PC-9 (cell line): Measurements from ENCODE around the gene SH3PXD2A.

Experiments
- EZH2 ChIP-seq: fragments of 200-600 bp; sonication (generic); IDR thresholded peaks from 2 replicates; pipeline ENCODE4 v1.8.0; 2017; ENCODE audit warnings: antibody characterized with exemption, low read depth
- TF ChIP-seq, protein P1 (sequence below): fragments of 200-600 bp; sonication (generic); conservative IDR thresholded peaks from 2 replicates; pipeline ENCODE4 v1.6.1; 2017; ENCODE audit warnings: mixed run types, antibody characterized with exemption, mild to moderate bottlenecking, moderate library complexity

DNA sequence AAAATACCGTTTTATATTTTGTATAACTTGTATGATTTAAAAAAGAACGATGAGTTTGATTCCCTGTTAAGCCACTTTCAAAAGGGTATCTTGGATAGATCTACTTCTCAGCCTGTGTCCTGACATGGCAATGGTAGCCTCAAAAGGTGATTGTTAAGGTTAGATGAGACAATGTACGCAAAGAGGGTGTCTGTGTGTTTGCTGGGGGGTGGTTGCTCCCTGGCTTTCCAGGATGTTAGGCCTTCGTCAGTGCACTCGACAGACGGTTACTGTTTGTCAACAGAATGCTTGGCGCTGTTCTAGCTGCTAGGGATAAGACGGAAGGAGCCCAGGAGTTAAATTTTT, 271.5 kb downstream of the SH3PXD2A start:
- TF ChIP-seq EZH2, result no peak
- TF ChIP-seq, protein P1, sequence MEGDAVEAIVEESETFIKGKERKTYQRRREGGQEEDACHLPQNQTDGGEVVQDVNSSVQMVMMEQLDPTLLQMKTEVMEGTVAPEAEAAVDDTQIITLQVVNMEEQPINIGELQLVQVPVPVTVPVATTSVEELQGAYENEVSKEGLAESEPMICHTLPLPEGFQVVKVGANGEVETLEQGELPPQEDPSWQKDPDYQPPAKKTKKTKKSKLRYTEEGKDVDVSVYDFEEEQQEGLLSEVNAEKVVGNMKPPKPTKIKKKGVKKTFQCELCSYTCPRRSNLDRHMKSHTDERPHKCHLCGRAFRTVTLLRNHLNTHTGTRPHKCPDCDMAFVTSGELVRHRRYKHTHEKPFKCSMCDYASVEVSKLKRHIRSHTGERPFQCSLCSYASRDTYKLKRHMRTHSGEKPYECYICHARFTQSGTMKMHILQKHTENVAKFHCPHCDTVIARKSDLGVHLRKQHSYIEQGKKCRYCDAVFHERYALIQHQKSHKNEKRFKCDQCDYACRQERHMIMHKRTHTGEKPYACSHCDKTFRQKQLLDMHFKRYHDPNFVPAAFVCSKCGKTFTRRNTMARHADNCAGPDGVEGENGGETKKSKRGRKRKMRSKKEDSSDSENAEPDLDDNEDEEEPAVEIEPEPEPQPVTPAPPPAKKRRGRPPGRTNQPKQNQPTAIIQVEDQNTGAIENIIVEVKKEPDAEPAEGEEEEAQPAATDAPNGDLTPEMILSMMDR, result no peak
